ENCODE results near the gene PCID2.

The PCID2 gene

GRCh38 chr13:113219256-113219940 lies 10.9 kb upstream of the PCID2 start:
- DNase-seq (ENCODE audit: low read depth): no peak

GRCh38 chr13:113218586-113218985 lies 10.1 kb upstream of the PCID2 start:
- DNase-seq (ENCODE audit: low read depth): no peak

- peak; percentile 50 for DNase-seq (ENCODE audit: low read depth)
These were observed 8.0 kb upstream of the PCID2 start for GRCh38 chr13:113216254-113217048.

- no peak for DNase-seq (ENCODE audit: low read depth)
These were observed 3.3 kb upstream of the PCID2 start for GRCh38 chr13:113211774-113212173.

GRCh38 chr13:113210833-113211232 lies 2.4 kb upstream of the PCID2 start:
- no peak for DNase-seq (ENCODE audit: low read depth)

GRCh38 chr13:113209759-113210421 lies 1.4 kb upstream of the PCID2 start:
- no peak for DNase-seq (ENCODE audit: low read depth)

GRCh38 chr13:113209336-113209758 lies 878 bp upstream of the PCID2 start, which contains the start of gene CUL4A:
Gene CUL4A (plus strand): TSS chr13:113209613. CDS start chr13:113209628, 15 bp downstream.
- peak; percentile 45 for DNase-seq (ENCODE audit: low read depth)

- no peak for DNase-seq (ENCODE audit: low read depth)
These were observed 514 bp downstream of the PCID2 start for GRCh38 chr13:113207890-113208420.

- no peak for DNase-seq (ENCODE audit: low read depth)
These were observed 1.0 kb downstream of the PCID2 start for GRCh38 chr13:113207460-113207859.

GRCh38 chr13:113205428-113205931 lies 3.0 kb downstream of the PCID2 start:
- DNase-seq (ENCODE audit: low read depth): no peak

- no peak for DNase-seq (ENCODE audit: low read depth)
These were observed 4.1 kb downstream of the PCID2 start for GRCh38 chr13:113204378-113204734.

- DNase-seq (ENCODE audit: low read depth): no peak
These were observed 4.7 kb downstream of the PCID2 start for GRCh38 chr13:113203507-113204377.

- DNase-seq (ENCODE audit: low read depth): no peak
These were observed 5.6 kb downstream of the PCID2 start for GRCh38 chr13:113202912-113203311.

GRCh38 chr13:113201815-113202214 lies 6.7 kb downstream of the PCID2 start:
- no peak for DNase-seq (ENCODE audit: low read depth)

- DNase-seq (ENCODE audit: low read depth): no peak
These were observed 11.3 kb downstream of the PCID2 start for GRCh38 chr13:113196970-113197737.

GRCh38 chr13:113195360-113195759 lies 13.1 kb downstream of the PCID2 start:
- DNase-seq (ENCODE audit: low read depth): no peak

- peak; percentile 49 for DNase-seq (ENCODE audit: low read depth)
These were observed 15.6 kb downstream of the PCID2 start for GRCh38 chr13:113192902-113193301.

- DNase-seq (ENCODE audit: low read depth): no peak
These were observed 16.2 kb downstream of the PCID2 start for GRCh38 chr13:113192279-113192678.

GRCh38 chr13:113190181-113190580 lies 18.3 kb downstream of the PCID2 start:
- no peak for DNase-seq (ENCODE audit: low read depth)

- no peak for DNase-seq (ENCODE audit: low read depth)
These were observed 20.4 kb downstream of the PCID2 start for GRCh38 chr13:113187883-113188665.

All from GM04504 (cell line).